ENCODE results near the gene PHF11.
"Not testable (repeated sequence)": the region's sequence is repeated elsewhere in the genome, so short reads cannot be mapped to it uniquely, and the experiment has no call there.

The PHF11 gene

GRCh38 chr13:49550942-49551644, 55.3 kb downstream of the PHF11 start:
- DNase-seq = no peak

- DNase-seq = no peak
Observed at GRCh38 chr13:49553888-49554287, 58.1 kb downstream of the PHF11 start.

GRCh38 chr13:49554387-49554786, 58.6 kb downstream of the PHF11 start:
- no peak for DNase-seq

GRCh38 chr13:49559006-49559405, 63.3 kb downstream of the PHF11 start:
- no peak for DNase-seq

GRCh38 chr13:49560270-49561061, 64.7 kb downstream of the PHF11 start:
- DNase-seq = no peak

GRCh38 chr13:49561062-49561410, 65.3 kb downstream of the PHF11 start:
- DNase-seq = no peak

GRCh38 chr13:49563516-49563915, 67.8 kb downstream of the PHF11 start:
- no peak for DNase-seq

GRCh38 chr13:49565461-49565860, 69.7 kb downstream of the PHF11 start:
- DNase-seq = not testable (repeated sequence)

GRCh38 chr13:49566461-49566860, 70.7 kb downstream of the PHF11 start:
- DNase-seq = no peak

GRCh38 chr13:49567491-49567890, 71.7 kb downstream of the PHF11 start:
- DNase-seq = no peak

- DNase-seq = peak in 1 of 2 donors; percentile 31
Observed at GRCh38 chr13:49569993-49570689, 74.4 kb downstream of the PHF11 start.

GRCh38 chr13:49571299-49572240, 75.8 kb downstream of the PHF11 start:
- DNase-seq = no peak

Measured in CD4-positive, alpha-beta T cell treated with Interleukin-4 for 1 hour (primary cell).